Activated T-helper 2 cell treated with anti-CD3 and anti-CD28 coated beads, Interferon-gamma antibody, Interleukin-2, Interleukin-4, amounts not matched to agents 10 μg/mL and 5 μg/mL and 100 μg/mL, durations not matched to agents 14 hours and 24 hours and 36 hours (primary cell): ENCODE data around the gene PRODH. TPM values are rescaled to one million over a fixed set of nuclear protein-coding genes. Genes with fewer than 3 reads are reported as not detected.

Source experiments
- DNase-seq: peaks from one replicate; pipeline ENCODE4 v3.0.0; 2021; ENCODE audit warnings: low spot score
- H3K27ac Mint-ChIP-seq: one replicate; pipeline ENCODE4 v1.8.0; 2021; ENCODE audit warnings: mixed read lengths
- H3K27me3 Mint-ChIP-seq: one replicate; pipeline ENCODE4 v1.8.0; 2021; ENCODE audit warnings: low read depth, mixed read lengths
- H3K36me3 Mint-ChIP-seq: one replicate; pipeline ENCODE4 v1.8.0; 2021; ENCODE audit warnings: low read depth, mixed read lengths
- H3K4me1 Mint-ChIP-seq: one replicate; pipeline ENCODE4 v1.8.0; 2021; ENCODE audit warnings: low read depth, mixed read lengths
- H3K4me3 Mint-ChIP-seq: one replicate; pipeline ENCODE4 v1.8.0; 2021; ENCODE audit warnings: low read depth, mild to moderate bottlenecking, moderate library complexity, mixed read lengths
- H3K9me3 Mint-ChIP-seq: one replicate; pipeline ENCODE4 v1.8.0; 2021; ENCODE audit warnings: mixed read lengths
- intact Hi-C: fragments of 100-400 bp; cut with micrococcal nuclease; formaldehyde crosslinking; loops from one replicate; pipeline ENCODE4 v1.15.1; 2023
- total RNA-seq: library from RNA; stranded (reverse); gene quantifications from 2 replicates; pipeline ENCODE4 v1.2.3, GENCODE V29; 2022

PRODH gene, protein sequence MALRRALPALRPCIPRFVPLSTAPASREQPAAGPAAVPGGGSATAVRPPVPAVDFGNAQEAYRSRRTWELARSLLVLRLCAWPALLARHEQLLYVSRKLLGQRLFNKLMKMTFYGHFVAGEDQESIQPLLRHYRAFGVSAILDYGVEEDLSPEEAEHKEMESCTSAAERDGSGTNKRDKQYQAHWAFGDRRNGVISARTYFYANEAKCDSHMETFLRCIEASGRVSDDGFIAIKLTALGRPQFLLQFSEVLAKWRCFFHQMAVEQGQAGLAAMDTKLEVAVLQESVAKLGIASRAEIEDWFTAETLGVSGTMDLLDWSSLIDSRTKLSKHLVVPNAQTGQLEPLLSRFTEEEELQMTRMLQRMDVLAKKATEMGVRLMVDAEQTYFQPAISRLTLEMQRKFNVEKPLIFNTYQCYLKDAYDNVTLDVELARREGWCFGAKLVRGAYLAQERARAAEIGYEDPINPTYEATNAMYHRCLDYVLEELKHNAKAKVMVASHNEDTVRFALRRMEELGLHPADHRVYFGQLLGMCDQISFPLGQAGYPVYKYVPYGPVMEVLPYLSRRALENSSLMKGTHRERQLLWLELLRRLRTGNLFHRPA
- total RNA-seq = 0.50 and 0.94 TPM in 2 replicates

DNA sequence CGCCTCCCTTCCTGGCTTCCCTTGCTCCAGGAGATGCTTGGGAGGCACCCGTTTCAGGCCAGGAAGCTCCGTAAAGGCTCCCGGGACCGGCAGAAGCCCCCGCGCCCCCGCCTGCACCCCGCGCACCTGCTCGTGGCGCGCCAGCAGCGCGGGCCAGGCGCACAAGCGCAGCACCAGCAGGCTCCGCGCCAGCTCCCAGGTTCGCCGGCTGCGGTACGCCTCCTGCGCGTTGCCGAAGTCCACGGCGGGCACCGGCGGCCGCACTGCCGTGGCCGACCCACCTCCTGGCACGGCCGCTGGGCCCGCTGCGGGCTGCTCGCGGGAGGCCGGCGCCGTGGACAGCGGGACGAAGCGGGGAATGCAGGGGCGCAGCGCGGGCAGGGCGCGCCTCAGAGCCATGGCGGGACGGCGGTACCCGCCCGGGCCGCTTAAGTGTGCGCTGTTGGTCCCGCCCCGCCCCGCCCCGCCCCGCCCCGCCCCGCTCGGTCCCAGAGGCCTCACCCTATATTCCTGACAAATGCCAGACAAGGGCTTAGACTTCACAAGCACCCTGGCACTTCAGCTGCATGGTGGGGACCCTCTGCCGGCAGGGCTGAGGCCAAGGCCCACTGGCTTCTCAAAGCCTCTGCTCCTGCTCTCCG, at the start of gene PRODH:
Gene PRODH (minus strand): TSS at position 405 of the 641 bp plus-strand sequence. CDS start 6 bp downstream, at position 399.
- no peaks in the 10 kb centered on the region for H3K9me3 Mint-ChIP-seq
- no peak within 1 kb of the TSS for H3K27ac Mint-ChIP-seq
- no peak within 1 kb of the TSS for H3K4me3 Mint-ChIP-seq
- no peaks in the 10 kb centered on the region for H3K4me1 Mint-ChIP-seq
- H3K36me3 Mint-ChIP-seq = no peaks in the 10 kb centered on the region
- H3K27me3 Mint-ChIP-seq = no peaks in the 10 kb centered on the region
- DNase-seq = no peak
- intact Hi-C loops = no loop called here

DNA sequence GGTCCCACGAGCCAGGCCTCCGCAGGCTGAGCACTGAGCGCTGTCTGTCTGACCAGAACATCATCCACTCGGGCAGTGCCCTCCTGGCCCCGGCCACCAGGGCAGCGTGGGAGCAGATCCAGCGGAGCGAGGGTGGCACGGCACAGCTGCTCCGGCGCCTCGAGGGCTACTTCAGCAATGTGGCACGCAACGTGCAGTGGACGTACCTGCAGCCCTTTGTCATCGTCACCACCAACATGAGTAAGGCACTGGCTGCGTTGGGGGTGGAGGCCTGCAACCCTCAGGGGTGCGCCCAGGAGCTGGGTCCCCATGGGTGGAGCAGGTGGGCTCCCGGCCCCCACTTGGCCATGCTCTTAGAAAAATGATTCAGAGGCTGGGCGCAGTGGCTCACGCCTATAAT, 49.7 kb upstream of the PRODH start:
- no peaks in the 10 kb centered on the region for H3K4me1 Mint-ChIP-seq
- H3K4me3 Mint-ChIP-seq = no peak overlapping the region
- no peak for DNase-seq
- H3K27me3 Mint-ChIP-seq = no peaks in the 10 kb centered on the region
- H3K9me3 Mint-ChIP-seq = no peaks in the 10 kb centered on the region
- no peak overlapping the region for H3K27ac Mint-ChIP-seq
- intact Hi-C loops = no loop called here
- no peaks in the 10 kb centered on the region for H3K36me3 Mint-ChIP-seq

DNA sequence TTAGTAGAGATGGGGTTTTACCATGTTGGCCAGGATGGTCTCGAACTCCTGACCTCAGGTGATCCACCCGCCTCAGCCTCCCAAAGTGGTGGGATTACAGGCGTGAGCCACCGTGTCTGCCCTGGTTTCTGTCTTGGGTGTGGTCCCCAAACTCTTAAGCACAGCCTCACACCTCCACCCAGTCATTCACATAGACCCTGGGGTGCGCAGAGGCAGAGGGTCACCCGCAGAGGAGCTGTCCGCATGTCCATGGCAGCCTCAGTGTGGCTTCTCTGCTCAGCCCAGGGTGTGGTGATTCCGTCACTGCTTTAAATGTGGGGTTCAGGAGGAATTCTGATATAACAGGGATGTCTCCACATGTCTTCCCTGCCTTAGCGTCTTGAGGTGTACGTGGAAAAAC, 48.5 kb upstream of the PRODH start:
- Mint-ChIP-seq H3K4me1 (no peaks in the 10 kb centered on the region), H3K36me3 (no peaks in the 10 kb centered on the region), H3K27ac (no peak overlapping the region), H3K4me3 (no peak overlapping the region), H3K9me3 (peaks cover 2% of the 10 kb centered on the region), H3K27me3 (no peaks in the 10 kb centered on the region)
- intact Hi-C loops = no loop called here
- DNase-seq = no peak

DNA sequence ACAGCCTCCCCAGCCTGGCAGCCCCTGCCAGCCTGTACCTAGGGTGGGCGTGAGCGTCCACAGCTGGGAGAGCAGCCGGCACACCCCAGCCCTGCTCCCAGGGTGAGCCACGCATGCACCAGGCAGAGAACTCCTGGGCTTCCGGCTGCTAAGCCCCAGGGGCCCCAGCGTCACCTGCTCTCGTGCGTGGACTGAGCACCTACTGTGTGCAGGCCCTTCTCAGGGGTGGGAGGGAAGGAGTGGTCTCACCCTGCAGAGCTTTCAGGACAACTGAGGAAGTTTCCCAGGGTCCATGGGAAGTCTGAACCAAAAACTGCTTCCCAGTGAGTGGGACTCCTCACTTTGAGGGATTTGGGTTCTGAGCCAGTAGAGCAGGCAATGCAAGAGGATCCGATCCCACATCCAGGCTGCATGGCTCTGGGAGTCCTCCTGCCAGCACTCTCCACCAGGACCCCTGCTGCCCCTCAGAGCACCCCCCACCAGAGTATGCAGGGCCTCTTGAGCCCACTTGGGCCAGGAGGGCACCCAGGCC, 47.1 kb upstream of the PRODH start:
- Mint-ChIP-seq H3K4me3 (no peak overlapping the region), H3K27me3 (no peaks in the 10 kb centered on the region), H3K4me1 (no peaks in the 10 kb centered on the region), H3K36me3 (no peaks in the 10 kb centered on the region), H3K27ac (no peak overlapping the region), H3K9me3 (peaks cover 6% of the 10 kb centered on the region)
- intact Hi-C loops = no loop called here
- no peak for DNase-seq

DNA sequence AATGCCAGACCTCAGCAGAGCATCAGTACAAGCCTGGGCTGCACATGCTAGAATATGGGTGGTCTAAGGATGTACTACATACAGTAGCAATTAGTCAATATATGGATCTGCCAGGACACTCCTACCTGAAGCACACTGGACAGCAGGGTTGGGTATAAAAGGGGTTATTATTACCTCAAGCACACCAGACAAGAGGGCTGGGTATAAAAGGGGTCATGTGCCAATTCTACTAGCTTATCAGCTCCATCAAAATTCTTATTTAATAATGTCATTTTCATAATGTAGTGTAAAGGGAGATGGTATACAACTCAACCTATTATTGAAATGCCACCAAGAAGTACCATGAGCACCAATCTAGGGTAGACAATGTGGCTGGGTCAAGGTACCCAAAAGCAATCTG, 44.7 kb upstream of the PRODH start:
- H3K4me1 Mint-ChIP-seq = no peaks in the 10 kb centered on the region

DNA sequence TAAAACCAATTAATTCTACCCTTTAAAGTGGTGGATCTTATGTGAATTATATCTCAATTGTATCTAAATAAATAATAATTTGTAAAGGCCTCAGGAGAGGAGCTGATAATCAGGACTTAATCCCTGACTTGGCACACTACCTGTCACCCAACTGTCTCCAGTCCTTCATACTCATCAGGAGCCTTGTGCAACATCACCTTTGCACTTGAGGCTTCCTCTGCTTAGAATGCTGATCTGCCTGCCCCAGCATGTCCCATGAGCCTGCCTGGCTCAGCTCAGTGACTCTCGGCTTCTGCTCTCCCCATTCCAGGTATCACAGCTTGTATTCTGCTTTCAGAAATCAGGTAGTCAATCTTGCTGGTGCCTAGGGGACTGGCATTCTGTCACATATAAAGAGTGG, 43.9 kb upstream of the PRODH start:
- no peaks in the 10 kb centered on the region for H3K4me1 Mint-ChIP-seq
- no peaks in the 10 kb centered on the region for H3K36me3 Mint-ChIP-seq
- no peak overlapping the region for H3K4me3 Mint-ChIP-seq
- no peak for DNase-seq
- peaks cover 6% of the 10 kb centered on the region for H3K9me3 Mint-ChIP-seq
- H3K27ac Mint-ChIP-seq = no peak overlapping the region
- intact Hi-C loops = no loop called here
- H3K27me3 Mint-ChIP-seq = no peaks in the 10 kb centered on the region

More for the DNA sequence above, 44.7 kb upstream of the PRODH start:
- Mint-ChIP-seq H3K4me3 (no peak overlapping the region), H3K9me3 (peaks cover 6% of the 10 kb centered on the region), H3K36me3 (no peaks in the 10 kb centered on the region), H3K27me3 (no peaks in the 10 kb centered on the region), H3K27ac (no peak overlapping the region)
- DNase-seq = no peak
- intact Hi-C loops = no loop called here

DNA sequence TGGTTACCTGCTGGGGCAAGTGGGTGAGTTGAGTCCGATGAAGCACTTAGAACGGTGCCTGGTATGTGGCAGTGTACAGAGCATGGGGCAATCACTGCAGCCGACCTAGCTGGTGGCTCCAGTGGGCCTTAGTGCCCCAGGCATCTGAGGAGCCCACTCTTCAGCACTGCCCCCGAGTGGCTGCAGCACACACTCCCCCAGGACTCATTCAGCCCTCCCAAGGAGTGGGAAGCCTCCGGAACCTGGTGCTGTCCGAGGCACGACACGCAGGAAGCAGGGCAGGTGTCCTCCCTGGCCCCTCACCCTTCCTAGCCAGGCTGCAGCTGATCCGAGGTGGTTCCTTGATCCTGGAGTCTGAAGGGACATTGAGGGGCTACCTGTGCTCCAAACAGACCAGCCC, 42.4 kb upstream of the PRODH start:
- no peaks in the 10 kb centered on the region for H3K36me3 Mint-ChIP-seq
- H3K27ac Mint-ChIP-seq = no peak overlapping the region
- peaks cover 6% of the 10 kb centered on the region for H3K9me3 Mint-ChIP-seq
- peaks cover 2% of the 10 kb centered on the region for H3K27me3 Mint-ChIP-seq
- intact Hi-C loops = no loop called here
- H3K4me1 Mint-ChIP-seq = no peaks in the 10 kb centered on the region
- no peak overlapping the region for H3K4me3 Mint-ChIP-seq
- DNase-seq = no peak

DNA sequence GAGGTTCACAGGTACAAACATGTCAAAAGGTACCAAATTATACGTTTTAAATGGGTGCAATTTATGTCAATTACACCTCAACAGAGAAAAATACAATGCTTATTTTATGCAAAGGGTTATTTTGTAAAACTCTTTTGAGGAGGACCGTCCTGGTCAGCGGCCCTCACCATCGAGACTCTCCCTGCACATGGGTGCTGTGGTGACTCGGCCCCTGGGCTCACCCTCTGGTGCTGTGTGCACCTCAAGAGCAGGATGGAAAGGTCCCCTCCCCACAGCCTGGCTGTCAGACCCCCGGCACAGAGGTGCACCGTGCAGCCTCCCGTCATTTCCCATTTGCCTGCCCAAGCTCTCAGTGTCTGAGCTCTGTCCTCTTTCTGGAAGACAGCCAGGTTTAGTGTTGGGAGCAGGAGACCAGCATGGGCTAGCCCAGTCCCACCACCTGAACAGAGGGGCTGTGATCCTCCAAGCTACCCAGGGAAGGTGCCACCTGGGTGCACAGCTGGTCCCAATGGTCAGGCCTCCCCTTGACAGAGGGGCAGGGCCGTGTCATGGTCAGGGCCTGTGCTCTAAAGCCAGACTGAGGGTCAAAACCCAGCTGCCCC, 41.8 kb upstream of the PRODH start:
- peaks cover 2% of the 10 kb centered on the region for H3K27me3 Mint-ChIP-seq
- intact Hi-C loops = no loop called here
- H3K4me1 Mint-ChIP-seq = no peaks in the 10 kb centered on the region
- peaks cover 6% of the 10 kb centered on the region for H3K9me3 Mint-ChIP-seq
- DNase-seq = no peak
- H3K36me3 Mint-ChIP-seq = no peaks in the 10 kb centered on the region
- no peak overlapping the region for H3K27ac Mint-ChIP-seq
- no peak overlapping the region for H3K4me3 Mint-ChIP-seq

DNA sequence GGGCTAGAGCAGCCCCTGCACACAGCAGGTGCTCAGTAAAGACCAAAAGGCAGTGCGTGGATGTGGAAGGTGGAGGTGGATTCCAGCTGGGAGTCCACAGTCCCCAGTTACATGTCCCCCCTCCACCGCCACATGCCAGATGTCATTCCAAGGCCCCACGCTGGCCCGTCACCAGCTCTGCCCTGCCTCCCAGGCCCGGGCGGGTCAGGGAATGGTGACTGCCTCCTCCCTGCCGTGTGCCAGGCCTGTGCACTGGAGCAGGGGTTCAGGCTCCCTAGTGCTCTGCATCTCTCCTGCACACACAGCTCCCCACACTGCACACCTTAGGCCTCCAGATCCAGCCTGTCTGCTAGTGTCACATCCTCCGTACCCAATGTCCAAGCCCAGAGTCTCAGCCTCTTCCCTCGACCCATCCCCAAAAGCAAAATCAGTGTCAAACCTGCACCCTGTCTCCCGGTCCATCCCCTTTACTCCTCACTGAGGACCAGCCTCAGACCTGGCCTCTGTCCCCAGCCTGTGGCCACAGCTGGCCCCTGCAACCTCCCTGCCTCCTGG, 40.2 kb upstream of the PRODH start:
- Mint-ChIP-seq H3K4me1 (no peaks in the 10 kb centered on the region), H3K27ac (no peak overlapping the region), H3K36me3 (no peaks in the 10 kb centered on the region), H3K4me3 (no peak overlapping the region), H3K9me3 (peaks cover 6% of the 10 kb centered on the region), H3K27me3 (peaks cover 5% of the 10 kb centered on the region)
- no peak for DNase-seq
- intact Hi-C loops = no loop called here

DNA sequence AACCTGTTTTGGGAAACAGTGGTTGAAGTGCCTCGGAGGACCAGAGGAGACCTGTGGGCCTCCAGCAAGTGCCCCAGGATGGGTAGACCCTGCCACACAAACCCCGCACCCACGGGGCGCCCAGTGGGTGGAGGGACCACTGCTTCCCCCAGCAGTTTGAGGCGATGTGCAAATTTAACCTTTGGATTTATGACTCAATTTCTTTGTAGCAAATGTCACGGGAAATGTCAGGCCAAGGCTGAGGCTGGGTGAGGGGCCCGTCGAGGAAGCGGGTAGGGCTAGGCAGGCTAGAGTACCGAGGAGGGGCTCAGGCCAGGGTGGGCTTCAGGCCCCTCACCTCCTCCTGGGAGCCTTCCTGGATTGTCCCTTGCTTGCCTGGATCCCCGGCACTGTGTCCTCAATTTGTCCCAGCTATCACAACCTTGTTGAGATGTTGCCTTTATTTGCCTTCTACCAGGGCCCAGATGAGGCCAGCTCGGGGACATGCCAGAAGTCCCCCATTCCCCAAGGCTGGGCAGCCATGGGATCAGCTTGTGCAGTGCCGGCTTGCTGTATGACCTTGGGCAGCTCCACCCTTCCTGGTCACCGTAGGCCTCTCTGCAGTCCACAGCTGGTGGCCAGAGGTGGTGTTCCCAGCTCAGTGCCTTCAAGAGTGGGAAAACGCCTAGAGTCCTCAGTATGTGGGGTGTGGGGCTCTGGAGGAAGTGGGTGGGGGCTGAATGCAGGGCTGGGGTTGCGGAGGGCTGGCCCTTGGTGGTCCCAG, 39.5 kb upstream of the PRODH start:
- peaks cover 6% of the 10 kb centered on the region for H3K9me3 Mint-ChIP-seq
- intact Hi-C loops = no loop called here
- no peak for DNase-seq
- no peak overlapping the region for H3K27ac Mint-ChIP-seq
- H3K36me3 Mint-ChIP-seq = no peaks in the 10 kb centered on the region
- no peak overlapping the region for H3K4me3 Mint-ChIP-seq
- peaks cover 5% of the 10 kb centered on the region for H3K27me3 Mint-ChIP-seq
- no peaks in the 10 kb centered on the region for H3K4me1 Mint-ChIP-seq

DNA sequence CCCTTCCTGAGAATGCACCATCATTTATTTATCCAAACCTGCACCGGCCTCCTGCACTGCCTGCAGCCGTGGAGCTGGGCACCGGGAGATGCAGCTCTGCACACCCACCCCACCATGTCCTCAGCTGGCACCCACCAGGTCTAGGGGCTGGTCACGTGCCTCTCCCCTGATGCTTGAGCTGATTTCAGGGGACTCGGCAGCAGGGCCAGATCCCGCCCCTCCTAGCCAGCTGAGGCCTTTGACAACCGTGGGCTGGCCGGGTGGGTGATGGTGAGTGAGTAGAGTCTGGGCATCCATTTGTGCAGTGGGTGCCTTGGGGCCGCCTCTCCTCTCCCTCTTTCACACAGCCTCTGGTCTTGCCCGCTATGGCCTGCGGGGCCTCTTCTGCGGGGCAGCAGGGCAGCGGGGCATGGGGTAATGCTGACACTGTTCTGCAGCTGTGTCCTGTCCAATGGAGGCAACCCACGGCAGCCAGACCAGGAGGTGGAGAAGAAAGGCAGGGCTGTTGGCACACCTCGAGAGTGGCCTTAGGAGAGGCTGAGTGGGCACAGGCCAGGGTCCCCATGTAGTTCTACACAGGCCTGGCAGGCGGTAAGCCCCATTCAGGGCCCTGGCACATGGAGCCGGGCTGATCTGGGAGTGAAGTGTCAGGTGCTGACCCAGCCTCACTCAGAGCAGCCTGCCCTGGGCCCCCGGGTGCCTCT, 38.5 kb upstream of the PRODH start:
- Mint-ChIP-seq H3K27me3 (peaks cover 6% of the 10 kb centered on the region), H3K4me3 (no peak overlapping the region), H3K27ac (no peak overlapping the region), H3K36me3 (no peaks in the 10 kb centered on the region), H3K9me3 (peaks cover 5% of the 10 kb centered on the region), H3K4me1 (no peaks in the 10 kb centered on the region)
- no peak for DNase-seq
- intact Hi-C loops = no loop called here
